ENCODE results near the gene AKR1C1.
"Not testable (repeated sequence)": the region's sequence is repeated elsewhere in the genome, so short reads cannot be mapped to it uniquely, and the experiment has no call there.

AKR1C1 gene

DNA sequence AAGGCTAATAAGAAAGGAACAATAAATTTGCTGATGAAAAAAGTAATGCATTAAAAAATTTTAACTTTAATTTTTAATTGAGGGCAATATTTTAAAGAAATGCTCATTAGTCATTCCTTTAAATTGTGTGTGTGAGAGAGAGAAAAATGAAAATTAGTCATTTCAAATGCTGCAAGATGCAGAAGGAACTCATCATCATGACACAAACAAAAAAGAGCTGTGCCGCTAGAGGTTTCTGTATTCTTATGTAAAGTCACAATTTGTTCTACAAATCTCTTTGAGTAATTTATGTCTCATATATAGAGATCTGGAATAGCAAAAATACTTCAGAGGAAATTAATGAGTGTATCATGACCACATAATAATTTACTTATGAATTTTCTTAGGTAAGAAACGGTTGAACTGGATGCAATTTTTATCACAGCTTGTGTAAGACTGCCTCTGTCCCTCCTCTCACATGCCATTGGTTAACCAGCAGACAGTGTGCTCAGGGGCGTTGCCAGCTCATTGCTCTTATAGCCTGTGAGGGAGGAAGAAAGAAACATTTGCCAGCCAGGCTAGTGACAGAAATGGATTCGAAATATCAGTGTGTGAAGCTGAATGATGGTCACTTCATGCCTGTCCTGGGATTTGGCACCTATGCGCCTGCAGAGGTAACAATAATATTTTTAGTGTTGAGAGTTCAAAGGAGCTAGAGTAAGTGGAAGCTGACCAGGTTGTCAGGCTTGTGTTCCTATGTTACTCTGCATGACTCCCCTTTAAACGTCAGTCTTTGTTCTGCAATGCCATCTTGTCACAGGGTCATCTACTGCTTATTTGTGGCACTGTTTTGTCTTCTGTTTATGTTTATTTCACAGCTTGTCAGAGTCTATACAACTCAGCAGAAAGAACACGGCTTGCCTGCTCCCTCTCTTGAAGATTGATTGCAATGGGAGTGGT, at the start of gene AKR1C1:
Gene AKR1C1 (plus strand): TSS at position 540 of the 939 bp plus-strand sequence. CDS start 30 bp downstream, at position 570.
- not testable (repeated sequence) for DNase-seq (ENCODE audit: low read depth); H3K4me3 ChIP-seq (ENCODE audit: low read depth, low read length)

DNA sequence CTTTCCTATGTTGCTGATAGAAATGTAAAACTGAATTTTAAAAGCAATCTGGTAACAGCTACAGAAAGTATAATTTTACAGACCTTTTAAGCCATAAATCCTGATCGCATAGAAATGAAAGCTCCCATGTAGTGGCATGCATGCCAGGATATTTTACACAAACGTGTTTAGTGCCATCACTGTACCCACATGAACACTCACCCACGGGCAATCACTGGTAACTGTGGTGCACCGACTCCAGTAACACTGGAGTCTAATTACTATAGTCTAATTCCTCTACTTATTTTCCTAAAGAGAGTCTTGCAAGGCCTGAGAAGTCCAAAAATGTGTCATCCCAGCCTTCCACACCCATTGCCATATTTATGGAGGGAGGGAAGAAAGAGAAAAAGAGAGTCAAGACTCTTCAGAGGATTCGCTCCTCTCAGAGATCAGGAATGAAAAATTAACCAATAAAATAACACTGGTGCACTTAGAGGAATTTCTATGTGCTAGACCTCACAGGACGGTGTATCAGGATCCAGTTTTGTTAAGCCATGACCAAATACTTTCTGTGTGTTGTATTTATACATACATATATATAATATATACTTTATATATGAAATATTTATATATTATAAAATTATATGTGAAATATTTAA, 48.9 kb upstream of the AKR1C1 start:
- no peak overlapping the region for H3K4me3 ChIP-seq (ENCODE audit: low read depth, low read length)
- TF ChIP-seq, protein P1, sequence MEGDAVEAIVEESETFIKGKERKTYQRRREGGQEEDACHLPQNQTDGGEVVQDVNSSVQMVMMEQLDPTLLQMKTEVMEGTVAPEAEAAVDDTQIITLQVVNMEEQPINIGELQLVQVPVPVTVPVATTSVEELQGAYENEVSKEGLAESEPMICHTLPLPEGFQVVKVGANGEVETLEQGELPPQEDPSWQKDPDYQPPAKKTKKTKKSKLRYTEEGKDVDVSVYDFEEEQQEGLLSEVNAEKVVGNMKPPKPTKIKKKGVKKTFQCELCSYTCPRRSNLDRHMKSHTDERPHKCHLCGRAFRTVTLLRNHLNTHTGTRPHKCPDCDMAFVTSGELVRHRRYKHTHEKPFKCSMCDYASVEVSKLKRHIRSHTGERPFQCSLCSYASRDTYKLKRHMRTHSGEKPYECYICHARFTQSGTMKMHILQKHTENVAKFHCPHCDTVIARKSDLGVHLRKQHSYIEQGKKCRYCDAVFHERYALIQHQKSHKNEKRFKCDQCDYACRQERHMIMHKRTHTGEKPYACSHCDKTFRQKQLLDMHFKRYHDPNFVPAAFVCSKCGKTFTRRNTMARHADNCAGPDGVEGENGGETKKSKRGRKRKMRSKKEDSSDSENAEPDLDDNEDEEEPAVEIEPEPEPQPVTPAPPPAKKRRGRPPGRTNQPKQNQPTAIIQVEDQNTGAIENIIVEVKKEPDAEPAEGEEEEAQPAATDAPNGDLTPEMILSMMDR (IDR thresholded peaks at IDR 0.05; ENCODE audit: insufficient read depth, low read depth, low read length, missing control alignments), result no peak
- DNase-seq (ENCODE audit: low read depth), result no peak

DNA sequence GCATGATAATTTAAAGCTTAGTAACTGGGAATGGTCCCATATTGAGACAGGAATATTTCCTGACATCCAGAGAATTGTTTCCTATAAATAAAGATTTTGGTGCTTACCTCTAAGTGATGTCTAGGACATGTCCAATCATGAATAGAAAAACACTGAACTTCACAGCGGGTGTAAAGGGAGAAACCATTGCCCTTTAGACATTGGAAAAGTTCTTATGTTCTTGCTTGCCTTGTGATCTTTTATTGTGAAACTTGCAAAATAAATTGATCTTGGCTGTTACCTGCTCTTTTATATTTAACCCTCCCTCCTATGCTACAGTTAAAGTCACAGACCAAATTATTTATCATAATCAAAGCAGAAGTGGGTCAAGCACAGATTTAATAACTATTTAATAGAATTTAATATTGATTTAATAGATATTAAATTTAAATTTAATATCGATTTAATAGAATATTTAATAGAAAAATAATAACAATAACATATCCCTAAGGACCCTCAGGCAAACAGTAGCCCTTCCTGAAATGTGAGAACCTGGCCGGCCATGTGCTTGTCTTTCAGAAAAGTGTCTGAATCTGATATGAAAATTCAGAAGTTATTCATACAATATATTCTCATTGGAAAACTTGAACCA, 47.0 kb upstream of the AKR1C1 start:
- TF ChIP-seq, protein P1 (IDR thresholded peaks at IDR 0.05; ENCODE audit: insufficient read depth, low read depth, low read length, missing control alignments), result no peak
- DNase-seq (ENCODE audit: low read depth), result no peak
- H3K4me3 ChIP-seq (ENCODE audit: low read depth, low read length), result no peak overlapping the region

DNA sequence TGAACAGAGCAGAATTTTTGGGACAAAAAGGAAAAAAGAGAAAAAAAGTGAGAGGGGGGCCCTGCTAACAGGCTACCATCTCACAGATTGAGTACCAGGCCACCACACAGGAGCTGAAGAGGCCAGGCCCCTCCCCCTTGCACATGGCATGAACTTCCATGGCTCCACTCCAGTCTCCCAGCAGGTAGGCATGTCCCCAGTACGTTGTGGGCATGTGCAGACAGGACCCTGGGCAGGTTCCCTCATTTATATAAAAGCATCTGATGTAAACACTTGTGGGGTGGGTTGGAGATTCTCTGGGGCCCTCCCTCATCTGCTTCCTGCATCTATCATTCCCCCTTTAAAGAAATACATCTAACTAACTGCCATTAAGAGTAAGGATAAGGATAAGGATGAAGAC, 45.0 kb upstream of the AKR1C1 start:
- no peak for DNase-seq (ENCODE audit: low read depth)
- H3K4me3 ChIP-seq (ENCODE audit: low read depth, low read length), result no peak overlapping the region
- TF ChIP-seq, protein P1 (IDR thresholded peaks at IDR 0.05; ENCODE audit: insufficient read depth, low read depth, low read length, missing control alignments), result no peak

DNA sequence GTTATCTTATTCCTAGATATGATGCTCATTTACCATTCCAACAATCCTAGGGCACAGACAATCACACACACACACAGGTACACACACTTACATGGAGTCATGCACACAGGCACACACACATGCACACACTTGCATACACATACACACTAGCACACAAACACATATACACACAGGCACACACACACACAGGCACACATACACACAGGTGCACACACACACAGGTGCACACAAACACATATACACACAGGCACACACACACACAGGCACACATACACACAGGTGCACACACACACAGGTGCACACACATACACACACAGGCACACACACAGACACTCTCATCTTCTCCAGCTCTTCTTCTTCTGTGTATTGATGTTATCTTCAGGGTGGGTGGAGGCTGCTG, 38.7 kb upstream of the AKR1C1 start:
- not testable (repeated sequence) for DNase-seq (ENCODE audit: low read depth); H3K4me3 ChIP-seq (ENCODE audit: low read depth, low read length)

DNA sequence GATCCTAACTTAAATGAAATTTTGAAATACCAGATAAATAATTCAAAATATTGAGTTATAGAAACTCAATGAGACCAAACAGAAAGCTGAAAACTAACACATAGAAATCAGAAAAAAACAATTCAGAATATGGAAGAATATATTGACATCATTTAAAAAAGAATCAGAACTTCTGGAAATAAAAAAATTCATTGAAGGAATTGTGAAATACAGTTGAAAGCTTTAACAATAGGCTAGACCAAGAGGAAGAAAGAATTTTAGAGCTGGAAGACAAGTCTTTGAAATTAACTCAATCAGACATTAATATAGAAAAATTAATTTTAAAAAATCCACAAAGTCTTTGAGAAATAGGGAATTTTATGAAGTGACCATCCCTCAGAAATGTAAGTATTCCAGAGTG, 36.8 kb upstream of the AKR1C1 start:
- no peak overlapping the region for H3K4me3 ChIP-seq (ENCODE audit: low read depth, low read length)
- TF ChIP-seq, protein P1 (IDR thresholded peaks at IDR 0.05; ENCODE audit: insufficient read depth, low read depth, low read length, missing control alignments), result no peak
- DNase-seq (ENCODE audit: low read depth), result no peak

DNA sequence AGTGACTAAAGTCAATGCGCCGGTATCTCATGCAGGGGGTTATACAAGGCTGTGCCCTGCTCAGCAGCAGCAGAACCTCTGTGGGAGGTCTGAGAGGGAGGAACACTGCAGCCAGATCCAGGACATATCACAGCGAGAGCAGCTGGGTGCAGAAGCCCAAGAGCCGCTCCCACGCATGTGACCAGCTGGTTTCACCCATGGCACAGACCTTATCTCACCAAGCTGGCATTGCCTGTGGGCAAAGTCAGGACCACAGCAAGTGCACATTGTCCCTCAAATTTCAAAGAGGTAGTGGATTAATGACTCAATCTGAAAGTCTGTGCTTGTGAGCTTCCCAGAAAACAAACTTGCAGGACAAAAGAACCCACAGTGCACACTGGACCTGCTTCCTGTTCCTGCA, 31.6 kb upstream of the AKR1C1 start:
- TF ChIP-seq, protein P1 (IDR thresholded peaks at IDR 0.05; ENCODE audit: insufficient read depth, low read depth, low read length, missing control alignments), result no peak
- no peak overlapping the region for H3K4me3 ChIP-seq (ENCODE audit: low read depth, low read length)
- no peak for DNase-seq (ENCODE audit: low read depth)

Data from GM12865 (cell line).